ENCODE data around the gene CDK14. TPM values are rescaled to one million over a fixed set of nuclear protein-coding genes. Genes with fewer than 3 reads are reported as not detected.

The CDK14 gene
- total and polyA plus RNA-seq, 10 of the 15 experiments (the other 5 are each of a cell fraction or from before 2014, with no cell fraction given) = 6.5 to 61.3 (median 24.2) TPM

GRCh38 chr7:90721869-90722431 is 125.8 kb downstream of the CDK14 start:
- H3K9ac ChIP-seq (ENCODE audit: control insufficient read depth, insufficient read depth, low read length) = no peak overlapping the region
- 97% methylated on average over 7 of the region's 7 CpGs for WGBS (ENCODE audit: insufficient coverage, insufficient replicate concordance, low lambda C conversion rate, missing lambda C conversion rate)
- ChIA-PET SMC1A (ENCODE audit: uncharacterized antibody, unreplicated experiment) (interaction anchor here (0.6 to 10.5 kb wide), 5 partner anchors 10 to 43 kb away, joined by 3 to 181 read pairs (median 7); no protein-coding TSS in a partner anchor), POLR2A (interaction anchor here (0.7 to 1.5 kb wide), 3 partner anchors 8 to 18 kb away, joined by 4 to 5 read pairs (median 5); no protein-coding TSS in a partner anchor), RAD21 (ENCODE audit: unreplicated experiment) (interaction anchor here (1.0 to 1.8 kb wide), 3 partner anchors 8 to 16 kb away, joined by 3 to 4 read pairs (median 3); no protein-coding TSS in a partner anchor), CTCF (interaction anchor here (0.6 to 5.6 kb wide), 7 partner anchors 12 to 901 kb away, joined by 3 to 47 read pairs (median 5); no protein-coding TSS in a partner anchor)
- no peak overlapping the region for H3K27ac ChIP-seq (ENCODE audit: control insufficient read depth, insufficient read depth)
- BruUV-seq (replicated peaks) = no TSS peak
- no peak overlapping the region for H3K4me3 ChIP-seq
- H3K4me2 ChIP-seq (ENCODE audit: control insufficient read depth, insufficient read depth) = no peak overlapping the region
- H2AFZ ChIP-seq (ENCODE audit: control insufficient read depth, low read depth, low read length) = no peak overlapping the region
- peaks cover 17% of the 10 kb centered on the region for H3K79me2 ChIP-seq (ENCODE audit: control insufficient read depth, insufficient read depth, low read length)
- no peak for ATAC-seq
- H4K20me1 ChIP-seq (ENCODE audit: control insufficient read depth, insufficient read depth) = no peaks in the 10 kb centered on the region
- no peak for DNase-seq (ENCODE audit: low read depth, low spot score)
- in situ Hi-C loops (cut with MboI) = no loop called here
- H3K36me3 ChIP-seq (ENCODE audit: control insufficient read depth in 2 of 2, insufficient read depth in 2 of 2, low read length in 1 of 2) = no peaks in the 10 kb centered on the region
- H3K27me3 ChIP-seq (replicated peaks in 1 of 2; ENCODE audit: control insufficient read depth in 2 of 2, insufficient read depth in 2 of 2, low read length in 1 of 2) = no peaks in the 10 kb centered on the region
- no peak for FAIRE-seq
- H3K4me1 ChIP-seq (ENCODE audit: control insufficient read depth, insufficient read depth, low read length) = peaks cover 10% of the 10 kb centered on the region
- intact Hi-C loops (cut with micrococcal nuclease; ENCODE audit: unreplicated experiment) = no loop called here
- TF ChIP-seq IRF3 (IDR thresholded peaks at IDR 0.05) (no peak), TARDBP (IDR thresholded peaks at IDR 0.05; ENCODE audit: borderline replicate concordance) (no peak), FOXM1 (IDR thresholded peaks at IDR 0.05; ENCODE audit: low read depth, low read length) (no peak), BMI1 (IDR thresholded peaks at IDR 0.05; ENCODE audit: borderline replicate concordance) (no peak), RCOR1 (conservative IDR thresholded peaks at IDR 0.05; ENCODE audit: low read depth, low read length) (no peak), SMARCA5 (IDR thresholded peaks at IDR 0.05) (no peak), ZSCAN29 (IDR thresholded peaks at IDR 0.05) (no peak), E2F4 (IDR thresholded peaks at IDR 0.05; ENCODE audit: low read depth, low read length) (no peak), LARP7 (IDR thresholded peaks at IDR 0.05) (no peak)
- peaks cover 4% of the 10 kb centered on the region for H3K9me3 ChIP-seq (replicated peaks; ENCODE audit: control insufficient read depth, insufficient read depth, low read length)

Measured in GM12878 (cell line).